ENCODE measurements around the gene TBCK.

The TBCK gene

DNA sequence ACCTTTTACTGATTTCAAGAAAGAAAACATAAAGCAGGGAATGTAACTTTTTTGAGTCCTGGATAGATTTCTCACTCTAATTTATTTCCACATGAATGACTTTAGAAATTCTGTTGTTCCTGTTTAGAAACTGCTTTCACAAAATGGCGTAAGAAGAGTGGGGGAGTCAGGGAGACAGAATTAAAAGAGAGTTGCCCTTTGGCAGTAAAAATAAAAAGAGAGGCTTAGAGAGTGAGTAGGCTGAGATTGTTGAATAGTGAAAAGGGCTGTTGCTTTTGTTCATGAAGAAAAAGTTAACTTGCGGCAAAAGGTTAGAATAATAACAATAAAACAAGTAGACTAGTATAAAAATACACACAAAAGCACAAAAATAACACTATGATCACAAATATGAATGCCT is 166.1 kb downstream of the TBCK start:
- H4K20me1 ChIP-seq (ENCODE audit: insufficient read depth, low read length, poor library complexity, severe bottlenecking): no peaks in the 10 kb centered on the region
- H3K4me1 ChIP-seq (ENCODE audit: insufficient read depth, low read length, poor library complexity, severe bottlenecking): no peaks in the 10 kb centered on the region
- TF ChIP-seq EZH2phosphoT487 (IDR thresholded peaks at IDR 0.05; ENCODE audit: borderline replicate concordance): no peak
- no peak overlapping the region for H3K9ac ChIP-seq (ENCODE audit: low read depth, low read length, poor library complexity, severe bottlenecking)
- H3K79me2 ChIP-seq (ENCODE audit: insufficient read depth, low read length): no peaks in the 10 kb centered on the region
- H3F3A ChIP-seq (ENCODE audit: low read depth): no peaks in the 10 kb centered on the region
- H3K4me3 ChIP-seq (ENCODE audit: low read length, poor library complexity, severe bottlenecking): no peak overlapping the region
- no peaks in the 10 kb centered on the region for H3K9me3 ChIP-seq (ENCODE audit: insufficient read depth, low read depth, low read length)
- H3K9me2 ChIP-seq (replicated peaks; ENCODE audit: low read depth, low read length): no peaks in the 10 kb centered on the region
- no peaks in the 10 kb centered on the region for H3K27me3 ChIP-seq (ENCODE audit: insufficient read depth, low read length, poor library complexity, severe bottlenecking)
- no peak overlapping the region for H2AFZ ChIP-seq (ENCODE audit: low read length)
- no peak overlapping the region for H3K4me2 ChIP-seq (ENCODE audit: low read depth, low read length, poor library complexity, severe bottlenecking)
- H3K36me3 ChIP-seq (ENCODE audit: insufficient read depth, low read length): no peaks in the 10 kb centered on the region

GRCh38 chr4:106149026-106149425 is 167.0 kb downstream of the TBCK start:
- no peak overlapping the region for H3K9ac ChIP-seq (ENCODE audit: low read depth, low read length, poor library complexity, severe bottlenecking)
- H3K27me3 ChIP-seq (ENCODE audit: insufficient read depth, low read length, poor library complexity, severe bottlenecking): no peaks in the 10 kb centered on the region
- H3K9me2 ChIP-seq (replicated peaks; ENCODE audit: low read depth, low read length): no peaks in the 10 kb centered on the region
- no peaks in the 10 kb centered on the region for H3K79me2 ChIP-seq (ENCODE audit: insufficient read depth, low read length)
- H3K4me2 ChIP-seq (ENCODE audit: low read depth, low read length, poor library complexity, severe bottlenecking): no peak overlapping the region
- H3F3A ChIP-seq (ENCODE audit: low read depth): no peaks in the 10 kb centered on the region
- H3K4me1 ChIP-seq (ENCODE audit: insufficient read depth, low read length, poor library complexity, severe bottlenecking): no peaks in the 10 kb centered on the region
- H3K4me3 ChIP-seq (ENCODE audit: low read length, poor library complexity, severe bottlenecking): no peak overlapping the region
- no peak for TF ChIP-seq CTCF (conservative IDR thresholded peaks at IDR 0.05; ENCODE audit: low read length)
- TF ChIP-seq EZH2phosphoT487 (IDR thresholded peaks at IDR 0.05; ENCODE audit: borderline replicate concordance): no peak
- no peaks in the 10 kb centered on the region for H4K20me1 ChIP-seq (ENCODE audit: insufficient read depth, low read length, poor library complexity, severe bottlenecking)
- H2AFZ ChIP-seq (ENCODE audit: low read length): no peak overlapping the region
- H3K36me3 ChIP-seq (ENCODE audit: insufficient read depth, low read length): no peaks in the 10 kb centered on the region
- H3K9me3 ChIP-seq (ENCODE audit: insufficient read depth, low read depth, low read length): no peaks in the 10 kb centered on the region

DNA sequence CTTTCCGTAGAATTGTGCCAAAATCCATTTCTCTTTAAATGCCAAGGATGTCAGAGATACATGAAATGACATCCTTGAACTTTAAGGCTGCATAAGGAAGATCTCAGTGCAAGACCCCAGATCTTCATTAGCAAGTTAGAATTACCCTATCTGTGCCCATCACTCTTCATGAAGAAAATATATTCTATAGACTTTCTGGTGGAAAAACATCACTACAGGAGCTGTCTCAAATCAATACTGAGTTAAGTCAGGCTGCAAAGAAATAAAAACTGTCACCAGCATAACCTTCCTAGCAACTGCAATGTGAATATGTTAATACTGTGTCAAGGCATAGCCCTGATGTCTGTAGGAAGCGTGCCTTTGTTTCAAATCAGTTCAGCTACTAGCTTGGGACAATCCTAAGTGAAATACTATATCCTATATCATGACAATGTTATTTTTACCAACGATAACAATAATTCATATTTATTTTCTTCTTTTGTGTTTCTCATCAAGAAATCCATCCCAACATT is 173.3 kb downstream of the TBCK start:
- Histone ChIP-seq H3K9ac (ENCODE audit: low read depth, low read length, poor library complexity, severe bottlenecking) (no peak overlapping the region), H3K79me2 (ENCODE audit: insufficient read depth, low read length) (no peaks in the 10 kb centered on the region), H3K27me3 (ENCODE audit: insufficient read depth, low read length, poor library complexity, severe bottlenecking) (no peaks in the 10 kb centered on the region), H3K9me2 (replicated peaks; ENCODE audit: low read depth, low read length) (no peaks in the 10 kb centered on the region), H3K4me3 (ENCODE audit: low read length, poor library complexity, severe bottlenecking) (no peak overlapping the region), H3K4me2 (ENCODE audit: low read depth, low read length, poor library complexity, severe bottlenecking) (no peak overlapping the region), H3K36me3 (ENCODE audit: insufficient read depth, low read length) (no peaks in the 10 kb centered on the region), H3K4me1 (ENCODE audit: insufficient read depth, low read length, poor library complexity, severe bottlenecking) (no peaks in the 10 kb centered on the region), H3F3A (ENCODE audit: low read depth) (no peaks in the 10 kb centered on the region), H4K20me1 (ENCODE audit: insufficient read depth, low read length, poor library complexity, severe bottlenecking) (no peaks in the 10 kb centered on the region), H2AFZ (ENCODE audit: low read length) (no peak overlapping the region), H3K9me3 (ENCODE audit: insufficient read depth, low read depth, low read length) (no peaks in the 10 kb centered on the region)
- TF ChIP-seq CTCF (conservative IDR thresholded peaks at IDR 0.05; ENCODE audit: low read length): no peak
- no peak for TF ChIP-seq EZH2phosphoT487 (IDR thresholded peaks at IDR 0.05; ENCODE audit: borderline replicate concordance)

- Histone ChIP-seq H3K79me2 (ENCODE audit: insufficient read depth, low read length) (no peaks in the 10 kb centered on the region), H3K36me3 (ENCODE audit: insufficient read depth, low read length) (no peaks in the 10 kb centered on the region), H2AFZ (ENCODE audit: low read length) (no peak overlapping the region), H3K4me2 (ENCODE audit: low read depth, low read length, poor library complexity, severe bottlenecking) (no peak overlapping the region), H3K9me2 (replicated peaks; ENCODE audit: low read depth, low read length) (no peaks in the 10 kb centered on the region), H4K20me1 (ENCODE audit: insufficient read depth, low read length, poor library complexity, severe bottlenecking) (no peaks in the 10 kb centered on the region), H3K9ac (ENCODE audit: low read depth, low read length, poor library complexity, severe bottlenecking) (no peak overlapping the region), H3F3A (ENCODE audit: low read depth) (no peaks in the 10 kb centered on the region), H3K27me3 (ENCODE audit: insufficient read depth, low read length, poor library complexity, severe bottlenecking) (no peaks in the 10 kb centered on the region), H3K9me3 (ENCODE audit: insufficient read depth, low read depth, low read length) (no peaks in the 10 kb centered on the region), H3K4me1 (ENCODE audit: insufficient read depth, low read length, poor library complexity, severe bottlenecking) (no peaks in the 10 kb centered on the region), H3K4me3 (ENCODE audit: low read length, poor library complexity, severe bottlenecking) (no peak overlapping the region)
- no peak for TF ChIP-seq EZH2phosphoT487 (IDR thresholded peaks at IDR 0.05; ENCODE audit: borderline replicate concordance)
- peak; percentile 37 for TF ChIP-seq CTCF (conservative IDR thresholded peaks at IDR 0.05; ENCODE audit: low read length)
Measured at GRCh38 chr4:106140601-106141000, 175.4 kb downstream of the TBCK start.

Measured in Loucy (cell line).